HCT116 (cell line): ENCODE data around the gene TPM3.

Source experiments
- CTCF ChIP-seq, 3 experiments: fragments of 200-600 bp in 1 of 3; sonication (generic) in 1 of 3; IDR thresholded peaks in 2 of 3; conservative IDR thresholded peaks in 1 of 3; 2 replicates each; pipeline ENCODE4 v1.5.1; 2012 to 2017; ENCODE audit warnings: low read depth in 2 of 3, low read length in 2 of 3, antibody characterized with exemption in 1 of 3, borderline replicate concordance in 1 of 3, control low read depth in 1 of 3, mild to moderate bottlenecking in 1 of 3, mixed read lengths in 1 of 3, mixed run types in 1 of 3, moderate library complexity in 1 of 3; ENCODE audit not compliant: insufficient read depth in 1 of 3
- EGR1 ChIP-seq: IDR thresholded peaks from 2 replicates; pipeline ENCODE4 v1.6.1; 2012; ENCODE audit warnings: low read depth
- FOSL1 ChIP-seq: IDR thresholded peaks from 2 replicates; pipeline ENCODE4 v1.6.1; 2012; ENCODE audit warnings: low read depth
- JUND ChIP-seq: IDR thresholded peaks from 2 replicates; pipeline ENCODE4 v1.6.1; 2012
- MAX ChIP-seq: IDR thresholded peaks from 2 replicates; pipeline ENCODE4 v1.6.1; 2012
- POLR2A ChIP-seq: IDR thresholded peaks from 2 replicates; pipeline ENCODE4 v1.7.0; 2011; ENCODE audit warnings: borderline replicate concordance; ENCODE audit not compliant: insufficient read depth, insufficient read length; ENCODE audit errors: extremely low read depth
- POLR2AphosphoS5 ChIP-seq: IDR thresholded peaks from 2 replicates; pipeline ENCODE4 v1.6.1; 2011; ENCODE audit warnings: mild to moderate bottlenecking, low read depth, low read length, moderate library complexity
- RAD21 ChIP-seq: IDR thresholded peaks from 2 replicates; pipeline ENCODE4 v1.6.1; 2012; ENCODE audit warnings: low read depth, mild to moderate bottlenecking
- TF ChIP-seq, protein P1 (sequence below): IDR thresholded peaks from 2 replicates; pipeline ENCODE4 v1.6.1; 2012

DNA sequence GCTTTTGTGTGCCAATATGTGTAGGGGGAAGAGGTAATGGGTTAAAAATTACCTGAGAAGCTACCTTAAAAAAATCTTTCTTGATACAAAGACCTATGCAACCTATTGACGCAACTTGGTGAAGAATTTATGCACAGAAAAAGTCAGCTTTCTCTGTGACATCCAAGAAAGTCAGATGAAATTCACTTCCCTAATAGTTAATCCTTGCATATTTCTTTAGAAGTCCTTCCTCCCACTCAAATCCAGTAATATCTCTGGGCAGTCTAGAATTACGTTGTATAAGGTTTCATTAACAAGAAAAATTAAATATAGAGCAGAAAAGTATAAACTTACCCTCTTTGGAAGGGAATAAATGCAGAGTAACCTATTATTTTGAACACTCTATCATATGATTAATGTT, 31.7 kb upstream of the TPM3 start:
- TF ChIP-seq MAX, result no peak
- TF ChIP-seq POLR2A, result no peak
- no peak for TF ChIP-seq RAD21
- no peak for TF ChIP-seq CTCF (IDR thresholded peaks at IDR 0.05 in 2 of 3, conservative IDR thresholded peaks at IDR 0.05 in 1 of 3; ENCODE audit: borderline replicate concordance in 1 of 3, insufficient read depth in 1 of 3, low read depth in 2 of 3, low read length in 2 of 3)
- no peak for TF ChIP-seq POLR2AphosphoS5
- TF ChIP-seq FOSL1, result no peak
- TF ChIP-seq JUND, result no peak
- TF ChIP-seq, protein P1, sequence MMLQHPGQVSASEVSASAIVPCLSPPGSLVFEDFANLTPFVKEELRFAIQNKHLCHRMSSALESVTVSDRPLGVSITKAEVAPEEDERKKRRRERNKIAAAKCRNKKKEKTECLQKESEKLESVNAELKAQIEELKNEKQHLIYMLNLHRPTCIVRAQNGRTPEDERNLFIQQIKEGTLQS, result no peak
- TF ChIP-seq EGR1, result no peak
